Posterior cingulate gyrus (tissue), 11 donors: ENCODE measurements around the gene GYPB.
"Not testable (repeated sequence)": the region's sequence is repeated elsewhere in the genome, so short reads cannot be mapped to it uniquely, and the experiment has no call there.

Experiments
- DNase-seq, 10 donors: peaks; one replicate each; pipeline versions ENCODE4 v3.0.0 to v3.0.0-alpha.2; 2020 to 2021; ENCODE audit warnings: mixed read lengths in 3 of 10
- intact Hi-C: fragments of 100-400 bp; cut with DNase I; formaldehyde crosslinking; loops from one replicate; pipeline ENCODE4 v1.15.1; 2023

GYPB gene

GRCh38 chr4:144019277-144019676 lies at the start of gene GYPB:
Gene GYPB (minus strand): TSS chr4:144019380. CDS start chr4:144019287, 93 bp downstream.
- DNase-seq, intact Hi-C loops: not testable (repeated sequence)

- DNase-seq, intact Hi-C loops: not testable (repeated sequence)
Measured at GRCh38 chr4:144061556-144061955, 42.4 kb upstream of the GYPB start.

- DNase-seq, intact Hi-C loops: not testable (repeated sequence)
Measured at GRCh38 chr4:144060234-144060859, 41.2 kb upstream of the GYPB start.

- no peak for DNase-seq
- intact Hi-C loops: no loop called here
Measured at GRCh38 chr4:144056800-144057199, 37.6 kb upstream of the GYPB start.

GRCh38 chr4:144055336-144055735 lies 36.2 kb upstream of the GYPB start:
- DNase-seq, intact Hi-C loops: not testable (repeated sequence)

- DNase-seq, intact Hi-C loops: not testable (repeated sequence)
Measured at GRCh38 chr4:144051494-144051893, 32.3 kb upstream of the GYPB start.

GRCh38 chr4:144050631-144051030 lies 31.5 kb upstream of the GYPB start:
- intact Hi-C loops, DNase-seq: not testable (repeated sequence)

- intact Hi-C loops, DNase-seq: not testable (repeated sequence)
Measured at GRCh38 chr4:144049495-144050424, 30.6 kb upstream of the GYPB start.

GRCh38 chr4:144044936-144045335 lies 25.8 kb upstream of the GYPB start:
- DNase-seq, intact Hi-C loops: not testable (repeated sequence)

- intact Hi-C loops, DNase-seq: not testable (repeated sequence)
Measured at GRCh38 chr4:144032580-144032979, 13.4 kb upstream of the GYPB start.

- DNase-seq, intact Hi-C loops: not testable (repeated sequence)
Measured at GRCh38 chr4:144031875-144032274, 12.7 kb upstream of the GYPB start.

GRCh38 chr4:144031369-144031768 lies 12.2 kb upstream of the GYPB start:
- DNase-seq, intact Hi-C loops: not testable (repeated sequence)

- DNase-seq, intact Hi-C loops: not testable (repeated sequence)
Measured at GRCh38 chr4:144030708-144031107, 11.5 kb upstream of the GYPB start.

GRCh38 chr4:144026682-144027081 lies 7.5 kb upstream of the GYPB start:
- intact Hi-C loops, DNase-seq: not testable (repeated sequence)

- not testable (repeated sequence) for DNase-seq
Measured at GRCh38 chr4:144024399-144025053, 5.3 kb upstream of the GYPB start.

GRCh38 chr4:144022772-144023400 lies 3.7 kb upstream of the GYPB start:
- DNase-seq, intact Hi-C loops: not testable (repeated sequence)

More at GRCh38 chr4:144024399-144025053, 5.3 kb upstream of the GYPB start:
- intact Hi-C loops: not testable (repeated sequence)

GRCh38 chr4:144021336-144021990 lies 2.3 kb upstream of the GYPB start:
- intact Hi-C loops, DNase-seq: not testable (repeated sequence)

GRCh38 chr4:144018223-144019000 lies 768 bp downstream of the GYPB start:
- intact Hi-C loops, DNase-seq: not testable (repeated sequence)

- intact Hi-C loops, DNase-seq: not testable (repeated sequence)
Measured at GRCh38 chr4:144017271-144017670, 1.9 kb downstream of the GYPB start.
